ENCODE measurements around the gene CFAP20. TPM values are rescaled to one million over a fixed set of nuclear protein-coding genes. Genes with fewer than 3 reads are reported as not detected.
"Not testable (repeated sequence)": the region's sequence is repeated elsewhere in the genome, so short reads cannot be mapped to it uniquely, and the experiment has no call there.

The CFAP20 gene
- polyA plus RNA-seq, 3 donors, result 17.3 to 24.0 (median 18.8) TPM

DNA sequence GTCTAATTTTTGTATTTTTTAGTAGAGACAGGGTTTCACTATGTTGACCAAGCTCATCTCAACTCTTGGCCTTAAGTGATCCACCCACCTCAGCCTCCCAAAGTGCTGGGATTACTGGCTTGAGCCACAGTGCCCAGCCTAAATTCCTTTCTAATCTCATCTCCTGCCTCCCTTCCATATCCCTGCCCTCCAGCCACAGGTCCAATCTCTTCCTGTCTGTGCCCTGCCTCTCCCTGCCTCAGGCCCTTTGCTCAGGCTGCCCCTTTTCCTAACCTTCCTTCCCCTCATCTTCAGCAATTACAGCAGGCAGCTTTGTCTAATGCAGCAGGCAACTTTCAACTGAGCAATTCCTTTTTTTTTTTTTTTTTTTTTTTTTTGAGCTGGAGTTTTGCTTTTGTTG, 46.8 kb downstream of the CFAP20 start:
- H3K27ac ChIP-seq (ENCODE audit: low read depth in 1 of 2, low read length in 2 of 2), result no peak overlapping the region
- no peaks in the 10 kb centered on the region for H3K9me3 ChIP-seq (replicated peaks in 1 of 2; ENCODE audit: control insufficient read depth in 1 of 2, insufficient read depth in 1 of 2, low read length in 2 of 2)
- no peaks in the 10 kb centered on the region for H3K79me2 ChIP-seq (ENCODE audit: insufficient read depth, low read length)
- no peak overlapping the region for H3K4me2 ChIP-seq (replicated peaks; ENCODE audit: extremely low read depth, low read length, poor library complexity, severe bottlenecking)
- no peak for DNase-seq
- H2AFZ ChIP-seq (ENCODE audit: insufficient read depth, low read depth, low read length, poor library complexity, severe bottlenecking), result no peak overlapping the region
- no peak overlapping the region for H3K9ac ChIP-seq (ENCODE audit: insufficient read depth, low read length, poor library complexity, severe bottlenecking)
- no peaks in the 10 kb centered on the region for H3K4me1 ChIP-seq (ENCODE audit: control insufficient read depth in 1 of 2, insufficient read depth in 2 of 2, low read length in 2 of 2)
- Mint-ChIP-seq H3K27ac (peak overlapping the region in 1 of 7 donors; percentile 50), H3K4me3 (no peak overlapping the region), H3K36me3 (no peaks in the 10 kb centered on the region), H3K9me3 (peaks cover 0 to 3% (median 0%) of the 10 kb centered on the region in 7 donors), H3K27me3 (ENCODE audit: low read depth in 3 of 3) (peaks cover 0 to 8% (median 3%) of the 10 kb centered on the region in 3 donors), H3K4me1 (no peaks in the 10 kb centered on the region)
- TF ChIP-seq, protein P1, sequence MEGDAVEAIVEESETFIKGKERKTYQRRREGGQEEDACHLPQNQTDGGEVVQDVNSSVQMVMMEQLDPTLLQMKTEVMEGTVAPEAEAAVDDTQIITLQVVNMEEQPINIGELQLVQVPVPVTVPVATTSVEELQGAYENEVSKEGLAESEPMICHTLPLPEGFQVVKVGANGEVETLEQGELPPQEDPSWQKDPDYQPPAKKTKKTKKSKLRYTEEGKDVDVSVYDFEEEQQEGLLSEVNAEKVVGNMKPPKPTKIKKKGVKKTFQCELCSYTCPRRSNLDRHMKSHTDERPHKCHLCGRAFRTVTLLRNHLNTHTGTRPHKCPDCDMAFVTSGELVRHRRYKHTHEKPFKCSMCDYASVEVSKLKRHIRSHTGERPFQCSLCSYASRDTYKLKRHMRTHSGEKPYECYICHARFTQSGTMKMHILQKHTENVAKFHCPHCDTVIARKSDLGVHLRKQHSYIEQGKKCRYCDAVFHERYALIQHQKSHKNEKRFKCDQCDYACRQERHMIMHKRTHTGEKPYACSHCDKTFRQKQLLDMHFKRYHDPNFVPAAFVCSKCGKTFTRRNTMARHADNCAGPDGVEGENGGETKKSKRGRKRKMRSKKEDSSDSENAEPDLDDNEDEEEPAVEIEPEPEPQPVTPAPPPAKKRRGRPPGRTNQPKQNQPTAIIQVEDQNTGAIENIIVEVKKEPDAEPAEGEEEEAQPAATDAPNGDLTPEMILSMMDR (IDR thresholded peaks at IDR 0.05), result no peak
- no peaks in the 10 kb centered on the region for H4K20me1 ChIP-seq (ENCODE audit: insufficient read depth, low read length)
- intact Hi-C loops (cut with micrococcal nuclease), result no loop called here
- no peaks in the 10 kb centered on the region for H3K27me3 ChIP-seq (ENCODE audit: control insufficient read depth in 2 of 2, insufficient read depth in 2 of 2, low read length in 2 of 2)
- H3K36me3 ChIP-seq (replicated peaks in 1 of 2; ENCODE audit: control insufficient read depth in 1 of 2, insufficient read depth in 2 of 2, low read length in 2 of 2), result no peaks in the 10 kb centered on the region
- no peak overlapping the region for H3K4me3 ChIP-seq (replicated peaks in 1 of 3; ENCODE audit: low read depth in 2 of 3, low read length in 3 of 3)

DNA sequence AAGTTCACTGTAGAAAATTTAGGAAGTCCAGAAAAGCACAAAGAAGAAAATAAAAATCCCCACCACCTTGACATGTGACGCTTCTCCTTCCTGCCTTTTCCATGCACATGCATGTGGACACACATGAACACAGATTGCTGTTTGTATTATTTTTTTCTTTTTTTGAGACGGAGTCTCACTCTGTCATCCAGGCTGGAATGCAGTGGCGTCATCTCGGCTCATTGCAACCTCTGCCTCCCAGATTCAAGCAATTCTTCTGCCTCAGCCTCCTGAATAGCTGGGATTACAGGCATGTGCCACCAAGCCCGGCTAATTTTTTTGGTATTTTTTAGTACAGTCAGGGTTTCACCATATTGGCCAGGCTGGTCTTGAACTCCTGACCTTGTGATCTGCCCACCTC, 48.5 kb downstream of the CFAP20 start:
- 100% methylated on average over 1 of the region's 5 CpGs for WGBS (ENCODE audit: insufficient coverage)

More for the DNA sequence above, 48.5 kb downstream of the CFAP20 start:
- H3K27ac ChIP-seq (ENCODE audit: low read depth in 1 of 2, low read length in 2 of 2); H3K79me2 ChIP-seq (ENCODE audit: insufficient read depth, low read length); H3K4me3 Mint-ChIP-seq; H2AFZ ChIP-seq (ENCODE audit: insufficient read depth, low read depth, low read length, poor library complexity, severe bottlenecking); H3K4me1 ChIP-seq (ENCODE audit: control insufficient read depth in 1 of 2, insufficient read depth in 2 of 2, low read length in 2 of 2); H3K36me3 ChIP-seq (replicated peaks in 1 of 2; ENCODE audit: control insufficient read depth in 1 of 2, insufficient read depth in 2 of 2, low read length in 2 of 2); H3K36me3 Mint-ChIP-seq; H3K9ac ChIP-seq (ENCODE audit: insufficient read depth, low read length, poor library complexity, severe bottlenecking); H3K27me3 ChIP-seq (ENCODE audit: control insufficient read depth in 2 of 2, insufficient read depth in 2 of 2, low read length in 2 of 2); H3K4me1 Mint-ChIP-seq; H3K9me3 ChIP-seq (replicated peaks in 1 of 2; ENCODE audit: control insufficient read depth in 1 of 2, insufficient read depth in 1 of 2, low read length in 2 of 2); DNase-seq; intact Hi-C loops (cut with micrococcal nuclease); H3K4me2 ChIP-seq (replicated peaks; ENCODE audit: extremely low read depth, low read length, poor library complexity, severe bottlenecking); H3K4me3 ChIP-seq (replicated peaks in 1 of 3; ENCODE audit: low read depth in 2 of 3, low read length in 3 of 3); H3K9me3 Mint-ChIP-seq; H3K27ac Mint-ChIP-seq; H3K27me3 Mint-ChIP-seq (ENCODE audit: low read depth in 3 of 3); H4K20me1 ChIP-seq (ENCODE audit: insufficient read depth, low read length): not testable (repeated sequence)

All from CD14-positive monocyte (primary cell).